PC-9 (cell line): Measurements from ENCODE around the gene TRAPPC5. TPM values are rescaled to one million over a fixed set of nuclear protein-coding genes. Genes with fewer than 3 reads are reported as not detected.

ENCODE experiments used
- BruUV-seq: library from RNA; stranded (reverse); fragments of 400-500 nt; replicated peaks from 2 replicates; lab custom pipeline; 2021; lab: Mats Ljungman, UMichigan
- CTCF ChIA-PET: fragments of 300-600 bp; sonication (Branson Sonifier 250); formaldehyde crosslinking; loops from one replicate; lab custom pipeline; 2022; ENCODE audit warnings: antibody characterized with exemption; lab: Charles Lee
- POLR2A ChIA-PET: fragments of 300-600 bp; sonication (Branson Sonifier 250); formaldehyde crosslinking; loops from one replicate; lab custom pipeline; 2022; ENCODE audit warnings: antibody characterized with exemption; ENCODE audit not compliant: unreplicated experiment; lab: Charles Lee
- DNase-seq, 2 experiments: peaks; one replicate each; pipeline versions ENCODE4 v3.0.0 to v3.0.0-alpha.2; 2015 to 2022; ENCODE audit warnings: mixed read lengths in 1 of 2
- H2AFZ ChIP-seq: fragments of 200-600 bp; sonication (generic); 2 replicates; pipeline ENCODE4 v1.8.1; 2017; ENCODE audit warnings: antibody characterized with exemption
- H3F3A ChIP-seq: fragments of 200-600 bp; sonication (generic); 2 replicates; pipeline ENCODE4 v1.8.1; 2017; ENCODE audit warnings: antibody characterized with exemption, mild to moderate bottlenecking, low read depth; ENCODE audit not compliant: insufficient read depth
- H3K27ac ChIP-seq: fragments of 200-600 bp; sonication (generic); 2 replicates; pipeline ENCODE4 v1.6.1; 2016; ENCODE audit warnings: mixed run types
- H3K27me3 ChIP-seq: fragments of 200-600 bp; sonication (generic); 2 replicates; pipeline ENCODE4 v1.6.1; 2016; ENCODE audit warnings: low read depth, mixed run types; ENCODE audit not compliant: insufficient read depth
- H3K36me3 ChIP-seq: fragments of 200-600 bp; sonication (generic); 2 replicates; pipeline ENCODE4 v1.6.1; 2016; ENCODE audit warnings: low read depth, mixed run types
- H3K4me1 ChIP-seq: fragments of 200-600 bp; sonication (generic); replicated peaks from 2 replicates; pipeline ENCODE4 v1.6.1; 2016; ENCODE audit warnings: mixed run types; ENCODE audit not compliant: insufficient read depth
- H3K4me2 ChIP-seq: fragments of 200-600 bp; sonication (generic); 2 replicates; pipeline ENCODE4 v1.6.1; 2017; ENCODE audit warnings: mixed run types
- H3K4me3 ChIP-seq: fragments of 200-600 bp; sonication (generic); 2 replicates; pipeline ENCODE4 v1.6.1; 2016; ENCODE audit warnings: mixed run types
- H3K79me2 ChIP-seq: fragments of 200-600 bp; sonication (generic); 2 replicates; pipeline ENCODE4 v1.6.1; 2017; ENCODE audit warnings: low read depth, mixed run types
- H3K9me2 ChIP-seq: fragments of 200-600 bp; sonication (generic); 2 replicates; pipeline ENCODE4 v1.8.1; 2017; ENCODE audit warnings: mild to moderate bottlenecking; ENCODE audit not compliant: insufficient read depth
- H3K9me3 ChIP-seq: fragments of 200-600 bp; sonication (generic); 2 replicates; pipeline ENCODE4 v1.8.1; 2016; ENCODE audit warnings: low read depth; ENCODE audit not compliant: insufficient read depth
- H4K20me1 ChIP-seq: fragments of 200-600 bp; sonication (generic); 2 replicates; pipeline ENCODE4 v1.8.1; 2017; ENCODE audit not compliant: insufficient read depth
- CTCF ChIP-seq: fragments of 200-600 bp; sonication (generic); conservative IDR thresholded peaks from 2 replicates; pipeline ENCODE4 v1.6.1; 2017; ENCODE audit warnings: mixed run types, antibody characterized with exemption, mild to moderate bottlenecking, moderate library complexity
- EZH2 ChIP-seq: fragments of 200-600 bp; sonication (generic); IDR thresholded peaks from 2 replicates; pipeline ENCODE4 v1.8.0; 2017; ENCODE audit warnings: antibody characterized with exemption, low read depth
- intact Hi-C: fragments of 100-400 bp; cut with micrococcal nuclease; formaldehyde crosslinking; loops from one replicate; pipeline ENCODE4 v1.10.0; 2022; ENCODE audit not compliant: unreplicated experiment
- total RNA-seq: library from RNA; stranded (reverse); gene quantifications from 2 replicates; pipeline ENCODE4 v1.2.3, GENCODE V29; 2021

The TRAPPC5 gene
- total RNA-seq, 1 experiment from 2014 or later: 103 TPM

GRCh38 chr19:7655581-7655980, 25.1 kb upstream of the TRAPPC5 start:
- Histone ChIP-seq H3F3A (peaks cover 13% of the 10 kb centered on the region), H3K4me2 (no peak overlapping the region), H3K4me1 (peaks cover 26% of the 10 kb centered on the region), H3K4me3 (no peak overlapping the region), H3K27me3 (0 out of 2 replicates have a peak, but pooled peaks cover under 1% of the 10 kb centered on the region), H3K9me2 (no peaks in the 10 kb centered on the region), H3K36me3 (no peaks in the 10 kb centered on the region), H3K79me2 (no peaks in the 10 kb centered on the region), H2AFZ (no peak overlapping the region), H3K27ac (no peak overlapping the region), H3K9me3 (no peaks in the 10 kb centered on the region), H4K20me1 (no peaks in the 10 kb centered on the region)
- intact Hi-C loops: no loop called here
- DNase-seq: no peak
- no TSS peak for BruUV-seq
- POLR2A ChIA-PET: interaction anchor here (0.7 kb wide), 1 partner anchor 8 kb away, joined by 5 read pairs; no protein-coding TSS in a partner anchor
- CTCF ChIA-PET: interaction anchor here (0.6 kb wide), 1 partner anchor 88 kb away, joined by 5 read pairs; no protein-coding TSS in a partner anchor
- TF ChIP-seq CTCF: no peak
- no peak for TF ChIP-seq EZH2

GRCh38 chr19:7657131-7657751, 23.4 kb upstream of the TRAPPC5 start:
- Histone ChIP-seq H2AFZ (no peak overlapping the region), H3K36me3 (no peaks in the 10 kb centered on the region), H3K4me3 (no peak overlapping the region), H3K4me2 (0 out of 2 replicates have a peak overlapping the region, but pooled peaks have one; percentile 18), H3K79me2 (no peaks in the 10 kb centered on the region), H3F3A (peaks cover 13% of the 10 kb centered on the region), H4K20me1 (no peaks in the 10 kb centered on the region), H3K4me1 (peaks cover 25% of the 10 kb centered on the region), H3K27ac (no peak overlapping the region), H3K9me3 (no peaks in the 10 kb centered on the region), H3K27me3 (peaks cover 17% of the 10 kb centered on the region), H3K9me2 (no peaks in the 10 kb centered on the region)
- TF ChIP-seq EZH2: no peak
- TF ChIP-seq CTCF: no peak
- ChIA-PET CTCF (interaction anchor here (0.6 to 0.7 kb wide), 4 partner anchors 24 to 142 kb away, joined by 3 to 14 read pairs (median 7); partner anchors contain the start of gene TRAPPC5), POLR2A (no interaction called here)
- no TSS peak for BruUV-seq
- peak in 1 of 2 experiments; percentile 61 for DNase-seq
- intact Hi-C loops: no loop called here

- Histone ChIP-seq H3K27me3 (peaks cover 22% of the 10 kb centered on the region), H3K4me2 (no peak overlapping the region), H3K9me2 (no peaks in the 10 kb centered on the region), H3K4me3 (no peak overlapping the region), H4K20me1 (no peaks in the 10 kb centered on the region), H3K27ac (no peak overlapping the region), H3K4me1 (peaks cover 15% of the 10 kb centered on the region), H3K36me3 (no peaks in the 10 kb centered on the region), H3F3A (peaks cover 9% of the 10 kb centered on the region), H3K79me2 (no peaks in the 10 kb centered on the region), H3K9me3 (no peaks in the 10 kb centered on the region), H2AFZ (no peak overlapping the region)
- DNase-seq: no peak
- no TSS peak for BruUV-seq
- ChIA-PET POLR2A (no interaction called here), CTCF (no interaction called here)
- intact Hi-C loops: no loop called here
- TF ChIP-seq EZH2 (no peak), CTCF (no peak)
These were observed 22.4 kb upstream of the TRAPPC5 start for GRCh38 chr19:7658219-7658686.
